Measurements from ENCODE around the gene PEF1. TPM values are rescaled to one million over a fixed set of nuclear protein-coding genes. Genes with fewer than 3 reads are reported as not detected.

PEF1 gene
- total and polyA plus RNA-seq, 2 of the 8 experiments (the other 6 are each of a cell fraction or from before 2014, with no cell fraction given), result 35.2 to 69.2 TPM

DNA sequence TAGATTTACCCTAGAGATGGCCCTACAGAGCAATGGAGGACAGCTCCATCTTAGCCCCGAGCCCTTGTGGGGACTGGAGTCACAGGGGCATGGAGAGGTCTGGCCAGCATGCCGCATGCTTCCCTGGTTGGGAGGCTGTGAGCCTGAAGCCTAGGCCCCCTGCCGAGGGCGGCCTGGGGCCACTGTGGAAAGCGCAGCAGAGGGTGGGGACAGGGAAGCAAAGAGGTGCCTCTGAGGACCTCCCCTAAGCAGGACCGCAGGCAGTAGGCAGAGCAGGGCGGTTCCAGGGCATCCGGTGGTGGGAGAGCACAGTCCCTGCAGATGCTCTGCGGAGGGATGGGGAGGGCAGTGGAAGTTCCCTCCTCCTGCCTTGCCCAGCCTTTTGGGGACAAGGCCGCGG, 26.5 kb upstream of the PEF1 start:
- POLR2A ChIA-PET (ENCODE audit: partially characterized antibody), result interaction anchor here (0.9 to 1.8 kb wide), 3 partner anchors 15 to 74 kb away, joined by 3 to 6 read pairs (median 4); no protein-coding TSS in a partner anchor
- no peak overlapping the region for H4K8ac ChIP-seq (ENCODE audit: extremely low read depth, insufficient read depth, low read length)
- no peaks in the 10 kb centered on the region for H3K36me3 ChIP-seq (ENCODE audit: control insufficient read depth in 2 of 4, insufficient read depth in 4 of 4, low read length in 3 of 4)
- no peak for TF ChIP-seq CBX8 (IDR thresholded peaks at IDR 0.05; ENCODE audit: borderline replicate concordance, low read depth, low read length)
- TF ChIP-seq CEBPB (IDR thresholded peaks at IDR 0.05; ENCODE audit: low read depth, low read length), result no peak
- no peak for TF ChIP-seq ZNF274 (IDR thresholded peaks at IDR 0.05; ENCODE audit: borderline replicate concordance, extremely low read depth, low read length)
- no peak for TF ChIP-seq GABPA (IDR thresholded peaks at IDR 0.05; ENCODE audit: borderline replicate concordance, insufficient read depth, low read length)
- TF ChIP-seq RNF2 (IDR thresholded peaks at IDR 0.05; ENCODE audit: borderline replicate concordance, low read depth, low read length, missing control alignments, poor library complexity, severe bottlenecking), result no peak
- no peak for TF ChIP-seq NANOG (IDR thresholded peaks at IDR 0.05; ENCODE audit: insufficient read depth, low read depth, low read length, poor library complexity, severe bottlenecking)
- TF ChIP-seq JUN (IDR thresholded peaks at IDR 0.05; ENCODE audit: low read depth, low read length), result no peak
- no peak for TF ChIP-seq NRF1 (IDR thresholded peaks at IDR 0.05; ENCODE audit: low read depth, low read length)
- no peak for TF ChIP-seq RBBP5 (IDR thresholded peaks at IDR 0.05; ENCODE audit: borderline replicate concordance, low read depth, low read length)
- no peak for TF ChIP-seq SUZ12 (IDR thresholded peaks at IDR 0.05; ENCODE audit: low read length)
- TF ChIP-seq CBX5 (IDR thresholded peaks at IDR 0.05; ENCODE audit: low read depth, low read length), result no peak
- no peak for TF ChIP-seq SP1 (IDR thresholded peaks at IDR 0.05; ENCODE audit: low read depth, low read length)
- TF ChIP-seq SIN3A (conservative IDR thresholded peaks at IDR 0.05 in 1 of 2, IDR thresholded peaks at IDR 0.05 in 1 of 2; ENCODE audit: low read depth in 1 of 2, low read length in 2 of 2), result no peak

More for the DNA sequence above, 26.5 kb upstream of the PEF1 start:
- H3K4ac ChIP-seq (replicated peaks; ENCODE audit: insufficient read length, low read depth, low read length), result no peak overlapping the region
- H3K27ac ChIP-seq (ENCODE audit: low read depth, low read length), result no peak overlapping the region
- no peak overlapping the region for H3K4me2 ChIP-seq (ENCODE audit: insufficient read depth in 1 of 2, low read depth in 2 of 2, low read length in 2 of 2)
- H3K4me1 ChIP-seq (replicated peaks in 1 of 4; ENCODE audit: control insufficient read depth in 3 of 4, insufficient read depth in 4 of 4, low read length in 3 of 4), result peaks cover 0 to 13% (median 8%) of the 10 kb centered on the region in 4 experiments; a peak in 5 of 7 replicates
- no peak overlapping the region for H2BK15ac ChIP-seq (ENCODE audit: low read length)
- H2BK5ac ChIP-seq (ENCODE audit: low read depth, low read length), result no peak overlapping the region
- no peak overlapping the region for H3K23ac ChIP-seq (ENCODE audit: insufficient read length)
- H3K23me2 ChIP-seq (ENCODE audit: low read depth, low read length), result no peaks in the 10 kb centered on the region
- no peak overlapping the region for H3K9ac ChIP-seq (replicated peaks in 1 of 4; ENCODE audit: extremely low read depth in 1 of 4, low read depth in 3 of 4, low read length in 3 of 4)
- CTCF ChIA-PET (ENCODE audit: partially characterized antibody), result interaction anchor here (0.7 to 24.1 kb wide), 10 partner anchors 5 to 129 kb away, joined by 3 to 370 read pairs (median 4); partner anchors contain the start of gene PEF1
- H4K20me1 ChIP-seq (replicated peaks in 1 of 2; ENCODE audit: control insufficient read depth in 1 of 2, insufficient read depth in 2 of 2, low read length in 2 of 2), result no peaks in the 10 kb centered on the region
- H3K79me2 ChIP-seq (ENCODE audit: control insufficient read depth in 1 of 2, insufficient read depth in 2 of 2, low read length in 2 of 2), result no peaks in the 10 kb centered on the region
- no peak overlapping the region for H2AFZ ChIP-seq (ENCODE audit: low read length)
- no peak for DNase-seq (ENCODE audit: low read depth in 1 of 2, low spot score in 2 of 2)
- no peak for FAIRE-seq
- H4K5ac ChIP-seq (ENCODE audit: insufficient read length, low read depth, low read length), result no peak overlapping the region
- no peak overlapping the region for H2AK5ac ChIP-seq (ENCODE audit: low read depth, low read length)
- no peak overlapping the region for H2BK20ac ChIP-seq (ENCODE audit: low read length)
- H3K4me3 ChIP-seq (ENCODE audit: extremely low read depth in 1 of 4, insufficient read depth in 2 of 4, low read depth in 3 of 4, low read length in 4 of 4), result no peak overlapping the region
- 94% methylated on average over 10 of the region's 11 CpGs; no CpG with 5 or more reads in 1 of the 2 experiments for WGBS, 2 experiments (ENCODE audit: extremely low coverage in 1 of 2, insufficient coverage in 1 of 2, insufficient read length in 1 of 2, insufficient replicate concordance in 2 of 2, low coverage in 1 of 2, low lambda C conversion rate in 2 of 2, missing lambda C conversion rate in 1 of 2)
- no peak overlapping the region for H4K91ac ChIP-seq (replicated peaks; ENCODE audit: insufficient read length, low read length)
- no peaks in the 10 kb centered on the region for H3K79me1 ChIP-seq (ENCODE audit: low read depth, low read length)
- H3K56ac ChIP-seq (replicated peaks; ENCODE audit: insufficient read length, low read depth, low read length), result no peak overlapping the region
- no peaks in the 10 kb centered on the region for H3K9me3 ChIP-seq (ENCODE audit: insufficient read depth in 2 of 2, low read depth in 1 of 2, low read length in 1 of 2)
- H3K18ac ChIP-seq (ENCODE audit: extremely low read depth, low read length), result no peak overlapping the region
- H2BK120ac ChIP-seq (replicated peaks; ENCODE audit: low read depth, low read length), result no peak overlapping the region
- no peak overlapping the region for H3K14ac ChIP-seq (ENCODE audit: insufficient read length)
- H3K27me3 ChIP-seq (replicated peaks in 1 of 4; ENCODE audit: control insufficient read depth in 3 of 4, extremely low read depth in 1 of 4, insufficient read depth in 3 of 4, low read length in 3 of 4), result no peaks in the 10 kb centered on the region
- no peak overlapping the region for H2BK12ac ChIP-seq (ENCODE audit: low read depth, low read length)
